OCI-LY7 (cell line): ENCODE results near the gene NRP1.

Experiments
- CTCF ChIP-seq: fragments of 200-600 bp; sonication (generic); conservative IDR thresholded peaks from 2 replicates; pipeline ENCODE4 v1.5.1; 2014; ENCODE audit warnings: mild to moderate bottlenecking, antibody characterized with exemption, low read length, moderate library complexity, mixed read lengths
- EZH2phosphoT487 ChIP-seq: fragments of 200-600 bp; sonication (generic); IDR thresholded peaks from 2 replicates; pipeline ENCODE4 v1.6.1; 2018; ENCODE audit warnings: low read depth, borderline replicate concordance, mild to moderate bottlenecking, mixed run types, antibody characterized with exemption, low read length, moderate library complexity, mixed read lengths

- no peak for TF ChIP-seq CTCF
- TF ChIP-seq EZH2phosphoT487, result no peak
Measured at GRCh38 chr10:33334805-33335550, 511 bp upstream of the NRP1 start.
